Activated CD4-positive, alpha-beta memory T cell treated with anti-CD3 and anti-CD28 coated beads, Interleukin-2, amount 10 ng/mL, durations not matched to agents 7 days and 5 days (primary cell): Measurements from ENCODE around the gene BUD31. TPM values are rescaled to one million over a fixed set of nuclear protein-coding genes. Genes with fewer than 3 reads are reported as not detected.
A peak's percentile ranks its signal among the peaks of the same experiment; 100 is the strongest.
"Not testable (repeated sequence)": the region's sequence is repeated elsewhere in the genome, so short reads cannot be mapped to it uniquely, and the experiment has no call there.

Experiments used
- CTCF ChIA-PET: fragments of 350-600 bp; sonication (Branson Sonifier 250); formaldehyde crosslinking; loops from one replicate; lab custom pipeline; 2021; ENCODE audit warnings: antibody characterized with exemption, inconsistent platforms; lab: Charles Lee
- POLR2A ChIA-PET: fragments of 350-600 bp; sonication (Branson Sonifier 250); formaldehyde crosslinking; loops from one replicate; lab custom pipeline; 2021; ENCODE audit warnings: antibody characterized with exemption; lab: Charles Lee
- DNase-seq: peaks from one replicate; pipeline ENCODE4 v3.0.0-alpha.2; 2020
- H3K27ac Mint-ChIP-seq: one replicate; pipeline ENCODE4 v1.8.0; 2021; ENCODE audit warnings: mild to moderate bottlenecking, mixed read lengths
- H3K27me3 Mint-ChIP-seq: one replicate; pipeline ENCODE4 v1.8.0; 2021; ENCODE audit warnings: mixed read lengths
- H3K36me3 Mint-ChIP-seq: one replicate; pipeline ENCODE4 v1.8.0; 2021; ENCODE audit warnings: low read depth, mixed read lengths
- H3K4me1 Mint-ChIP-seq: one replicate; pipeline ENCODE4 v1.8.0; 2021; ENCODE audit warnings: mixed read lengths
- H3K4me3 Mint-ChIP-seq: one replicate; pipeline ENCODE4 v1.8.0; 2021; ENCODE audit warnings: mild to moderate bottlenecking, mixed read lengths
- H3K9me3 Mint-ChIP-seq: one replicate; pipeline ENCODE4 v1.8.0; 2021; ENCODE audit warnings: mixed read lengths
- total RNA-seq, 2 experiments: library from RNA; stranded (reverse); gene quantifications; one replicate each; pipeline ENCODE4 v1.2.3, GENCODE V29; 2021

The BUD31 gene
- total RNA-seq, 2 experiments from 2014 or later: 104 to 106 TPM

DNA sequence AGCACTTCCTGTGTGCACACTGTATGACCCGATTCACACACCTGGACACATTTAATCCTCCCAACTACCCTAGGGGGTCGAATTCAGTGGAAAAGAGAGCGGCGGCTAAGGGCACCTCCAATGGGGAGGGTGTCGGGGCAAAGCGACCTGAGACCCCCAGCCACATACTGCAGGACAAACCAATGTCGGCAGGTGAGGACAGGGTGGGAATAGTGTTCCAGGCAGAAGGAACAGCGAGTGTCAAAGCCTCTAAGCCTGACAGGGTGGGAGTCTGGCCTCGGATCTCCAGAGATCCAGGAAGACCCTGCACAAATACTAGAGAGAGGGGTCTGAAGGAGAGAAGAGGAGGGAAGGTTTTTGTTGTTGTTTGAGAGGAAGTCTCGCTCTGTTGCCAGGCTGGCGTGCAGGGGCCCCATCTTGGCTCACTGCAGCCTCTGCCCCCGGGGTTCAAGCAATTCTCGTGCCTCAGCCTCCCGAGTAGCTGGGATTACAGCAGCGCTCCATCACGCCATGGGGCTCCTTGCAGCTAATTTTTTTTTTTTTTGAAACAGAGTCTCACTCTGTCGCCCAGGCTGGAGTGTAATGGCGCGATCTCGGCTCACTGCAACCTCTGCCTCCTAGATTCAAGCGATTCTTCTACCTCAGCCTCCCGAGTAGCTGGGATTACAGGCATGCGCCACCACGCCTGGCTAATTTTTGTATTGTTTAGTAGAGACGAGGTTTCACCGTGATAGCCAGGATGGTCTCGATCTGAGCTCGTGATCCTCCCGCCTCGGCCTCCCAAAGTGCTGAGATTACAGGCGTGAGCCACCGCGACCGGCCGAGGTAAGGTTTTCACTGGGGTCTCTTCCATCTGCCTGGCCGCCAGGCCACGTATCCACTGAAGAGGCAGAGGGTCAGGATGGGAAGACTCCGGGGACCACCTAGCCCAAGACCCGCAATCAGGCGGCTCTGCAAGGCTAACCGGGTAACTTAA is 35.4 kb upstream of the BUD31 start:
- peak overlapping the region; percentile 69 for H3K4me3 Mint-ChIP-seq
- POLR2A ChIA-PET: interaction anchor here (0.6 to 8.2 kb wide), 8 partner anchors 13 to 42 kb away, joined by 3 to 93 read pairs (median 6); partner anchors contain the start of genes BUD31 and PDAP1
- DNase-seq: no peak
- CTCF ChIA-PET: no interaction called here
- H3K4me1 Mint-ChIP-seq: peaks cover 48% of the 10 kb centered on the region
- peaks cover 24% of the 10 kb centered on the region for H3K36me3 Mint-ChIP-seq
- no peaks in the 10 kb centered on the region for H3K27me3 Mint-ChIP-seq
- no peaks in the 10 kb centered on the region for H3K9me3 Mint-ChIP-seq
- peak overlapping the region; percentile 63 for H3K27ac Mint-ChIP-seq

DNA sequence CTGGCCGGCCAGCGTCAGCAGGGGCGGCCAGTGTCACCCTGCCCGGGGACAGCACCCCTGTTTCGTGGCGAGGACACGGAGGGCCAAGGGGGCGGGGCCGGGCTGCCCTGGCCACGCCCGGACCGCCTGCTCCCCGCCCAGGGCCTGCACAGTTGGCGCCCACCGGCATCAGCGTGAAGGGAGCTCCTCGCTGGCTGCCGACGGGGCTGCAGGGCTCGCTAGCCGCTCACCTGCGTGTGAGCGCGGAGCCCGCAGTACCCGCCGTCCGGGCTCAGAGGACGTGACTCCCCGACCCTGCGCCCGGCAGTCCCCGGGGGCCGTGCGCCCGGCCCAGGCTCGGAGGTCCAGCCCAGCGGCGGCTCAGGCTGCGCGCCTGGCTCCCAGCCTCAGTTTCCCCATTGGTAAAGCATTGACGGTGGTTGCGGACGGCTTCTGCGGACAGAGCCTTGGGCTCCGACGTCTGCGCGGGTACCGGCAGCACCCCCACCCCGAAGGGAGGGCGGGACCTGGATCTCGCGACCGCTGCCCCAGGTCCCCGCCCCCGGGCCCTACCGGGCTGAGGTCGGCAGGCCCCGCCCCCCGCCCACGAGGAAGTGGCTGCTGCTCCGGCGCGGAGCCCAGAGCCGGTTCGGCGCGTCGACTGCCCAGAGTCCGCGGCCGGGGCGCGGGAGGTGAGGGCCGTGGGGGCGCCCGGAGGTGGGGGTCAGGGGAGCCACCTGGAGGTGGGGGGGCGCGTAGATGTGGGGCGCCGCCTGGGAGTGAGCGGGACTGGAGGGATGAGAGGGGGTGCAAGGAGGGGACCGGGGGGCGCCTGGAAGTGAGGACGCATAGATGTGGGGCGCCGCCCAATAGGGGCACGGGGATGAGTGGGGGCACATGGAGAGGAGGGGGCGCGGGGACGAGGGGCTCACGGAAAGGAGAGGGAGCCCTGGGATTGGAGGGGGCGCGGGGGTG is 34.4 kb upstream of the BUD31 start, which contains the start of gene ARPC1B:
TSS of gene ARPC1B (plus strand) at position 620 of the 954 bp plus-strand sequence. CDS start 10,985 bp downstream, outside the sequence.
- ChIA-PET POLR2A (interaction anchor here (0.5 to 8.2 kb wide), 16 partner anchors 7 to 184 kb away, joined by 3 to 93 read pairs (median 4); partner anchors contain the start of genes BUD31, PDAP1 and ZNF655), CTCF (interaction anchor here (1.4 kb wide), 1 partner anchor 12 kb away, joined by 3 read pairs; no protein-coding TSS in a partner anchor)
- H3K4me1 Mint-ChIP-seq: peaks cover 48% of the 10 kb centered on the region
- peaks cover 25% of the 10 kb centered on the region for H3K36me3 Mint-ChIP-seq
- H3K9me3 Mint-ChIP-seq: no peaks in the 10 kb centered on the region
- H3K4me3 Mint-ChIP-seq: peak within 1 kb of the TSS; percentile 80
- peak within 1 kb of the TSS; percentile 83 for H3K27ac Mint-ChIP-seq
- H3K27me3 Mint-ChIP-seq: no peaks in the 10 kb centered on the region
- peak; percentile 87 for DNase-seq

DNA sequence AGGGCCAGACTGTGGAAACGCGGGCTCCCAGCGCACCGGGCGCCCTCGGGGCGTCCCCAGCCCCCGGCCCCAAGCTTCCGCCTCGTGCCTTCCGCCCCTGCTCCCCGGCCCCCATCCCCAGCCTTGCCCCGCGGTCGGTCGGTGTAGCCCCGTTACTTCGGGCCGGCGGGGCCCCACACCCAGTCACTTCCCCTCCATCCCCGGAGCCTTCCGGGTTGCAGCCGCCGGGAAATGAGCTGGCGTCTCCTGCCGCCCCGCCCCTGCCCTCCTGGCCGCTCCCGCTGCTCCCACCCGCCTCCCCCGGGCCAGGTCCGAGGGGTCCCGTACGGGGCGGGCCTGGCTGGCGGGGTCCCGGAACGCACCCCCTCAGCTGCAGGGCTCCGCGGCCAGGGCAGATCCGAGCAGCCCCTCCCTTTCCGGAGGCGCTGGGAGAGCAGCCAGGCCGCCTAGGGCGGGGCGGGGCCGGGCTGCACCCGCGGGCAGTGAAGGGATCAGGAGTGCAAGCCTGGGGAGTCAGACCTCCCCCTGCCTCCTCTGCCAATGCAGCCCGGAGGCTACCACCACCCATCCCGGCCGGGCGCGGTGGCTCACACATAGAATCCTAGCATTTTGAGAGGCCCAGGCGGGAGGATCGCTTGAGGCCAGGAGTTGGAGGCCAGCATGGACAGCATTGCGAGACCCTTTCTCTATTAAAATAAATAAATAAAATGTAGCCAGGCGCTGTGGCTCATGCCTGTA is 33.5 kb upstream of the BUD31 start:
- peak overlapping the region; percentile 80 for H3K4me3 Mint-ChIP-seq
- DNase-seq: peak; percentile 79
- ChIA-PET POLR2A (interaction anchor here (0.6 to 8.2 kb wide), 16 partner anchors 8 to 183 kb away, joined by 3 to 93 read pairs (median 4); partner anchors contain the start of genes BUD31, PDAP1, ZKSCAN5 and ZNF655), CTCF (interaction anchor here (1.4 kb wide), 1 partner anchor 11 kb away, joined by 3 read pairs; no protein-coding TSS in a partner anchor)
- H3K4me1 Mint-ChIP-seq: peaks cover 46% of the 10 kb centered on the region
- peaks cover 30% of the 10 kb centered on the region for H3K36me3 Mint-ChIP-seq
- H3K27me3 Mint-ChIP-seq: no peaks in the 10 kb centered on the region
- H3K9me3 Mint-ChIP-seq: no peaks in the 10 kb centered on the region
- H3K27ac Mint-ChIP-seq: peak overlapping the region; percentile 83

DNA sequence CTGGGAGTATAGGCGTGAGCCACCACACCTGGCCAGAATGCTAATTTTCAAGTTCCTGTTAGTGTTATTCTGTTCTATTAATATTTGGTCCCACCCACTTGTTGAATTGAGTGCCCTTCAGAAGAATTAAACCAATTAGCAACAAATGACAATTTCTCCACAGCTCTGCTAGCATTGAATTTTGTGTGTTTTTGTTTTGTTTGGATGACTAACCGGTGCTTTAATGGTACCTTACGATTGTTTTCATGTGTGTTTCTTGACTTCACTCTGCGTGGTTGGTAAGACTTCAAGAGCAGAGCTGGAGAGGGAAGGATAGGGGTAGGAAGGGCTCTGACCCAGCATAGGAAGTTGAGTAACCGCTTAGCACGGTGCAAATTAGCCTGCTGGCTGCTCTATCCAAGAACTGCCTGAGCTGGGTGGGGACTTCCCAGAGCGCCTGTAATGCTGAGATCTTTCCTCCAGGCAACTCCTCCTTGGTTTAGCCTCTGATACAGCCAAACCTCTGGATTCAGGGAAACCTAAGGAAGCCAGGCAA is 29.7 kb upstream of the BUD31 start:
- Mint-ChIP-seq H3K36me3 (peaks cover 53% of the 10 kb centered on the region), H3K9me3 (no peaks in the 10 kb centered on the region), H3K4me1 (peaks cover 57% of the 10 kb centered on the region), H3K27ac (peak overlapping the region; percentile 97), H3K4me3 (peak overlapping the region; percentile 77), H3K27me3 (no peaks in the 10 kb centered on the region)
- ChIA-PET CTCF (interaction anchor here (1.5 kb wide), 1 partner anchor 9 kb away, joined by 3 read pairs; no protein-coding TSS in a partner anchor), POLR2A (interaction anchor here (0.6 to 8.2 kb wide), 11 partner anchors 10 to 179 kb away, joined by 3 to 93 read pairs (median 4); partner anchors contain the start of genes BUD31, CPSF4, PDAP1 and PTCD1)
- DNase-seq: peak; percentile 56

DNA sequence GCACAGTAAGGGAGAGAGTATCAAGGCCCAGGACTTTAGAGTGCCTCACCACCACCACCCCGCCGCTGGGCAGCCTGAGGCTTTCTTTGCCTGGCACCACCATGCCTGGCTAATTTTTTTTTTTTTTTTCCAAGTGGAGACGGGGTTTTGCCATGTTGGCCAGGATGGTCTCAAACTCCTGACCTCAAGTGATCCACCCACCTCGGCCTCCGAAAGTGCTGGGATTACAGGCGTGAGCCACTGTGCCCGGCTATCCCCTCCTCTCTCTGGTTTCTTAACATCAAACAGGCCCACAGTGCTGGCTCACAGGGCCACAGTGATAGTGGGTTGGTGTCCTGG is 29.1 kb upstream of the BUD31 start:
- Mint-ChIP-seq H3K27ac (peak overlapping the region; percentile 97), H3K4me3 (peak overlapping the region; percentile 77), H3K4me1 (peaks cover 62% of the 10 kb centered on the region), H3K36me3 (peaks cover 57% of the 10 kb centered on the region)
- CTCF ChIA-PET: interaction anchor here (0.5 to 1.5 kb wide), 2 partner anchors 9 to 12 kb away, joined by 3 read pairs; no protein-coding TSS in a partner anchor
- DNase-seq, H3K9me3 Mint-ChIP-seq, H3K27me3 Mint-ChIP-seq: not testable (repeated sequence)
- POLR2A ChIA-PET: interaction anchor here (0.7 to 8.2 kb wide), 10 partner anchors 11 to 178 kb away, joined by 3 to 93 read pairs (median 4); partner anchors contain the start of genes BUD31, CPSF4, PDAP1 and PTCD1

DNA sequence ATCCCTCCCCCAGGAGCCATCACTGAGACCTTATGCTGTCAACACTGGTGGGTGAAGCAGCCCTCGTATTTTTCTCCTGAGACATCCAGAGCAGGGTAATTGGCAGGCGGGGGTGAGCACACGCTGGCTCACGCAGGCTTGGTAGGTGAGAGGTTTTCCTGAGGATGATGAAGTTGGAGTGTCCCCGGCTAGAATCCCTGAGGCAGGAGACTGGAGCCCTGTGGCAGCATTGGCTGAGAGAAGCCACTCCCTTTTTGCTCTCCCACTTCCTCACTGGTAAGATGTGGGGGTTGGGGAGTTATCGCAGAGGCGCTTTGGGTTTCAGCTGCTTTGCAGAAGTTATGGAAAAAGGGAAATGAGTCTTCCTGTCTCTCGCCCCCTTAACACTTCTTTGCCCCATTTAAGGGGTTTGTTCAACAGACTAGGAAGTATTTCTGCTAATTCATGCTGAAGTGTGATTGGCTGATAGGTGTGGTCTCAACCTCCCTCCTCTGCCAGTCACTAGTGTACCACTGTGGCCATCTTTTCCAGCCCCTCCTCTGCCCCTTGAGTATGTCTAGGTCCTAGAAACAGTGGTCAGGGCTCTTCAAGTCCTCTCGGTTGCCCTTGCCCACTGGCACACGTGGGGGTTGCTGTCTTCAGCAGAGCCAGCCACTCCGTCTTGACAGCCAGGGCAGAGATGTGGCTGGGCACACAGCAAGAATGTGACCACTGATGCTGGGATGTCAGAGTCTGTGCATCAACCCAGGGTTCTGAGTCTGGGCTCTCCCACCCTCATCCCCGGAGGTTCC is 28.5 kb upstream of the BUD31 start:
- POLR2A ChIA-PET: interaction anchor here (0.9 to 8.2 kb wide), 8 partner anchors 11 to 178 kb away, joined by 3 to 93 read pairs (median 8); partner anchors contain the start of genes BUD31, PDAP1 and ZNF655
- Mint-ChIP-seq H3K36me3 (peaks cover 57% of the 10 kb centered on the region), H3K27ac (peak overlapping the region; percentile 97), H3K27me3 (no peaks in the 10 kb centered on the region), H3K4me3 (peak overlapping the region; percentile 77), H3K9me3 (no peaks in the 10 kb centered on the region), H3K4me1 (peaks cover 63% of the 10 kb centered on the region)
- peak; percentile 54 for DNase-seq
- CTCF ChIA-PET: interaction anchor here (0.5 to 1.5 kb wide), 2 partner anchors 10 to 13 kb away, joined by 3 read pairs; no protein-coding TSS in a partner anchor

DNA sequence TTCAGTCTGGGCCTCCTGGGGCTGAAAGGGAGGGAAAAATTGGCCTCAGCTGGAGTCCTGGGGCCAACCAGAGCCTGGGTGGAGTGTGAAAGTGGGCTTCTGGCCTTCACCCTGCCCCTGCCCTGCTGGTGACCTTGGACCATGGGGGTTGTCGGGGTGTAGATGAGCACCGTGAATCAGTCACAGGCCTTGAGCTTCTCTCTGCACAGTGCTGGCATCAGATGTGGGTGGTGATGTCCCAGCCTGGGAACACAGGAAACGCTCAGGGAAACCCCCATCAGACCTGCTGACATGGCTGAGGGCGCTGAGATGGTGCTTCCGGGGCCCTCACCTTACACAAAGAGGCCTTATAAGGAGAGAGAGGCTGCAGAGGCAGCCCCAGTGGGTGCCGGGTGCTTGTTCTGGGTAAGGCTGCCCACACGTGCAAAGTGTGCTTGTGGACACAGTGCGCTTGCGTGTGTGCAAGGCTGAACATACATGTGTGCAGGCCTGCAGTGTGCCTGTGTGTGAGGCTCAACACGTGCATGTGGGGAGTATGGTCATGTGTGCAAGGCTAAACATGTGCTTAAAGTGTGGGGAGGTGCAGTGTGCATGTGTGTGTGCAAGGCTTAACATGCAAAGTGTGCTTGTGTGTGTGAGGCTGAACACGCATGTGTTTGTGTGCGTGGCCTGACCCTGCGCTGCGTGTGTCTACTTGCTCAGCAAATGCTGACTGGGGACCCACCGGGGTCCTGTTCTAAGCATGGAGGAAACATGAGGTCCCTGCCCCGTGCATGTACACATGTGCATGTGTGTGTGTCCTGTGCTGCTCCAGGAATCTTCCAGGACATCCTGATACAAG is 27.7 kb upstream of the BUD31 start:
- no peaks in the 10 kb centered on the region for H3K27me3 Mint-ChIP-seq
- peak overlapping the region; percentile 97 for H3K27ac Mint-ChIP-seq
- DNase-seq: peak; percentile 93
- peaks cover 69% of the 10 kb centered on the region for H3K4me1 Mint-ChIP-seq
- ChIA-PET POLR2A (interaction anchor here (1.7 to 8.2 kb wide), 5 partner anchors 11 to 177 kb away, joined by 4 to 93 read pairs (median 11); partner anchors contain the start of genes BUD31, PDAP1 and ZNF655), CTCF (no interaction called here)
- peak overlapping the region; percentile 77 for H3K4me3 Mint-ChIP-seq
- H3K9me3 Mint-ChIP-seq: no peaks in the 10 kb centered on the region
- peaks cover 63% of the 10 kb centered on the region for H3K36me3 Mint-ChIP-seq

DNA sequence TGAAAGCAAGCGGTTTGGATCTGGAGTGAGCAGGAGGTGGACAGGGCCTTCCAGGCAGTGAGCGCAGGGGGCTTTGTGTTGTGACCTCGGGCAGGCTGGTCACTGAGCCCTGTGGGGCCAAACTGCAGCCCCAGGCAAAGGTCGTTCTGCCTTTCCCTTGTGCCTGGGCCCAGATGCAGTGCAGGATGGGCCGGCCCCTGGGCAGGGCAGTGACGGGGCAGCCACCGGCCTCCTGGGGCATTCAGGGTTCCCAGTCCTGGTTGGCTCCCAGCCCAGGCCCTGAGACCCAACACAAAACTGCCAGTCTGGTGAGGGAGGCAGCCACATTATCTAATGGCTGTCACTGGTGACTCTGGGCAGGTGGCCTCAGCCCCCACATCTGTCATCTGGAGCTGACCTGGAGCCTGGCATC is 27.1 kb upstream of the BUD31 start:
- ChIA-PET CTCF (interaction anchor here (0.6 to 0.7 kb wide), 2 partner anchors 19 to 26 kb away, joined by 3 read pairs; no protein-coding TSS in a partner anchor), POLR2A (interaction anchor here (1.0 to 3.0 kb wide), 2 partner anchors 17 to 56 kb away, joined by 5 to 11 read pairs; partner anchors contain the start of gene ARPC1A)
- H3K9me3 Mint-ChIP-seq: no peaks in the 10 kb centered on the region
- peak overlapping the region; percentile 77 for H3K4me3 Mint-ChIP-seq
- peaks cover 64% of the 10 kb centered on the region for H3K36me3 Mint-ChIP-seq
- H3K27ac Mint-ChIP-seq: peak overlapping the region; percentile 97
- H3K27me3 Mint-ChIP-seq: no peaks in the 10 kb centered on the region
- no peak for DNase-seq
- H3K4me1 Mint-ChIP-seq: peaks cover 65% of the 10 kb centered on the region

DNA sequence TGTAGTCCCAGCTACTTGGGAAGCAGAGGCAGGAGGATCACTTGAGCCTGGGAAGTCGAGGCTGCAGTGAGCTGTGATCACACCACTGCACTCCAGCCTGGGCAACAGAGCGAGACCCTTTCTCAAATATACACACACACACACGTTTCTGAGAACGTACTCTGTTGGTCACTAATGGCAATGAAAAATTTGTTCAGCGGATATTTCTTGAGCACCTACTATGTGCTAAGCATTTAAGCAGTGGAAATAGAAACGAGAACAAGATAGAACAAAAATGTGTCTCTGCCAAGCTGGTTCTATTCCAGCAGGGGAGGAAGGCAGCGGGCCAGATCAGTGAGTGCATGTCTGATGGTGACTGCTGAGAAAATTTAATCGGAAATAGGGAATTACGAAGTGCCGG is 25.6 kb upstream of the BUD31 start:
- no peak for DNase-seq
- POLR2A ChIA-PET: interaction anchor here (1.3 kb wide), 1 partner anchor 10 kb away, joined by 3 read pairs; no protein-coding TSS in a partner anchor
- H3K27ac Mint-ChIP-seq: peak overlapping the region; percentile 71
- H3K9me3 Mint-ChIP-seq: no peaks in the 10 kb centered on the region
- CTCF ChIA-PET: interaction anchor here (0.7 kb wide), 1 partner anchor 1810 kb away, joined by 4 read pairs; no protein-coding TSS in a partner anchor
- H3K36me3 Mint-ChIP-seq: peaks cover 62% of the 10 kb centered on the region
- peaks cover 58% of the 10 kb centered on the region for H3K4me1 Mint-ChIP-seq
- H3K27me3 Mint-ChIP-seq: no peaks in the 10 kb centered on the region
- H3K4me3 Mint-ChIP-seq: no peak overlapping the region
